ENCODE measurements around the gene STARD3.

GRCh38 chr17:39619786-39620101, 17.2 kb upstream of the STARD3 start:
- TF ChIP-seq CTCF (conservative IDR thresholded peaks at IDR 0.05) (no peak), EZH2 (IDR thresholded peaks at IDR 0.05; ENCODE audit: low read depth) (no peak)

All from PC-9 (cell line).